BJ (cell line): Measurements from ENCODE around the gene ZBTB40. TPM values are rescaled to one million over a fixed set of nuclear protein-coding genes. Genes with fewer than 3 reads are reported as not detected.

ENCODE experiments used
- CTCF ChIA-PET: fragments of 350-600 bp; formaldehyde crosslinking; extraction: SDS; loops from one replicate; lab custom pipeline; 2021; ENCODE audit warnings: antibody characterized with exemption, inconsistent platforms; lab: Yijun Ruan, JAX
- POLR2A ChIA-PET: fragments of 300-600 bp; sonication (Branson Sonifier 250); formaldehyde crosslinking; extraction: SDS; loops from one replicate; lab custom pipeline; 2021; ENCODE audit warnings: antibody characterized with exemption; lab: Charles Lee
- DNase-seq: peaks from one replicate; pipeline ENCODE4 v3.0.0-alpha.2; 2011; ENCODE audit warnings: low read depth
- H3K27me3 ChIP-seq: 2 replicates; pipeline ENCODE4 v1.6.0; 2011; ENCODE audit warnings: low read length; ENCODE audit not compliant: control insufficient read depth, insufficient read depth
- H3K36me3 ChIP-seq: 2 replicates; pipeline ENCODE4 v1.5.1; 2011; ENCODE audit warnings: low read length; ENCODE audit not compliant: control insufficient read depth, insufficient read depth
- H3K4me3 ChIP-seq: 2 replicates; pipeline ENCODE4 v1.5.1; 2011; ENCODE audit warnings: low read depth, mild to moderate bottlenecking, control low read depth, low read length
- polyA plus RNA-seq: library from polyadenylated mRNA; depleted of rRNA; stranded (reverse); fragments of >200 nt; gene quantifications from 2 replicates; pipeline ENCODE4 v1.2.3, GENCODE V29; 2011
- TF ChIP-seq, protein P1 (sequence below): IDR thresholded peaks from 2 replicates; pipeline ENCODE4 v1.5.1; 2011; ENCODE audit warnings: low read depth, mild to moderate bottlenecking, control low read depth, inconsistent platforms, low read length, moderate library complexity; ENCODE audit not compliant: insufficient read depth

Gene ZBTB40
- polyA plus RNA-seq, 1 experiment: 5.0 TPM

DNA sequence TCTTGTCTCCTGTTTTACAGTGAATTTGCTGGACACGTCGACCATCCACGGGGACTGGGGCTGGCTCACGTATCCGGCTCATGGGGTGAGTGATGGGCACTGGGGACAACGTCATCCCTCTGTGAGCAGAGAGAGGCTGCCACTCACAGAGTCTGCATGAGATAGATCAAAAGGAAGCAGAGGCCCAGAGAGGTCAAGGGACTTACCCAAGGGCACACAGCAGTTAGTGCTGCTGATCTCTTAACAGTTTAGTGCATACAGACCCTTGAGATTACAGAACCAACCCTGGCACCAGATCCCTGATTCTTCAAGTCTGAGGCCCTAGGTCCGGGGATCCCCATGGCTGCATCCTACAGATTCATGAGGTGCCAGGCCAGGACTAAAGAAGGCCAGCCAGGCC is 117.6 kb downstream of the ZBTB40 start:
- no peak for DNase-seq
- CTCF ChIA-PET: no interaction called here
- POLR2A ChIA-PET: no interaction called here
- TF ChIP-seq, protein P1, sequence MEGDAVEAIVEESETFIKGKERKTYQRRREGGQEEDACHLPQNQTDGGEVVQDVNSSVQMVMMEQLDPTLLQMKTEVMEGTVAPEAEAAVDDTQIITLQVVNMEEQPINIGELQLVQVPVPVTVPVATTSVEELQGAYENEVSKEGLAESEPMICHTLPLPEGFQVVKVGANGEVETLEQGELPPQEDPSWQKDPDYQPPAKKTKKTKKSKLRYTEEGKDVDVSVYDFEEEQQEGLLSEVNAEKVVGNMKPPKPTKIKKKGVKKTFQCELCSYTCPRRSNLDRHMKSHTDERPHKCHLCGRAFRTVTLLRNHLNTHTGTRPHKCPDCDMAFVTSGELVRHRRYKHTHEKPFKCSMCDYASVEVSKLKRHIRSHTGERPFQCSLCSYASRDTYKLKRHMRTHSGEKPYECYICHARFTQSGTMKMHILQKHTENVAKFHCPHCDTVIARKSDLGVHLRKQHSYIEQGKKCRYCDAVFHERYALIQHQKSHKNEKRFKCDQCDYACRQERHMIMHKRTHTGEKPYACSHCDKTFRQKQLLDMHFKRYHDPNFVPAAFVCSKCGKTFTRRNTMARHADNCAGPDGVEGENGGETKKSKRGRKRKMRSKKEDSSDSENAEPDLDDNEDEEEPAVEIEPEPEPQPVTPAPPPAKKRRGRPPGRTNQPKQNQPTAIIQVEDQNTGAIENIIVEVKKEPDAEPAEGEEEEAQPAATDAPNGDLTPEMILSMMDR: no peak
- H3K27me3 ChIP-seq: peaks cover 4% of the 10 kb centered on the region
- no peaks in the 10 kb centered on the region for H3K36me3 ChIP-seq
- no peak overlapping the region for H3K4me3 ChIP-seq

DNA sequence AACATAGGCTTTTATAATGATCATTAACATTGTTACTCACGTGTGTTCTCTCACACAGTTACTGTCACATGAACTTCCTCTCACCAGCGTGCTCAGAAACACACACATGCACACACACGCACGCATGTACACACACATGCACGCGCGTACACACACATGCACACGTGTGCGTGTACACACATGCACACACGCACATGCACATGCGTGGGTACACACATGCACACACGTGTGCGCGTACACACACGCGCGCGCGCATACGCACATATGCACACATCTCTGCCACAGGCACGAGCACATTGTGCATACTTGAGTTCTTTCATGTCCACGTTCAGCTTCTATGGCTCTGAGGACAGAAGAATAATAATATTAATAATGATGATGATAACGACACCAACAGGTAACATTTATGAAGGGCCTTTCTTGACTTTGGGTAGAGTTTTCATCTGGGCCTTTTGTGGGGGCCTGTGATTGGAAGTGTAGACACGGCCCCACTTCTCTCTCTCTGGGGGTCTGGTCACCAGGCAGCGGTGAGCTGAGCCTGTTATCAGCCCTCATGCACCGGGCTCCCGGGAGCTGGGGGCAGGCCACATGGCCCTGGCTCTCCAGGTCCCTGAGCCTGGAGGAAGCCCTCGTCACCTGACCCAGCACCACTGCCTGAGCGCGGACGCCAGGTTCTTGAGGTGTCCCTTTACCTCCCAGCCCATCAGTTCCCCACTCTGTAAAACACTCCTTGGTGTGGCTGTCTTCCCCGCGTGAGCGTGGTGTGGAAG is 118.7 kb downstream of the ZBTB40 start:
- TF ChIP-seq, protein P1: no peak
- POLR2A ChIA-PET: no interaction called here
- Histone ChIP-seq H3K4me3 (no peak overlapping the region), H3K27me3 (peaks cover 4% of the 10 kb centered on the region), H3K36me3 (no peaks in the 10 kb centered on the region)
- CTCF ChIA-PET: no interaction called here
- no peak for DNase-seq

DNA sequence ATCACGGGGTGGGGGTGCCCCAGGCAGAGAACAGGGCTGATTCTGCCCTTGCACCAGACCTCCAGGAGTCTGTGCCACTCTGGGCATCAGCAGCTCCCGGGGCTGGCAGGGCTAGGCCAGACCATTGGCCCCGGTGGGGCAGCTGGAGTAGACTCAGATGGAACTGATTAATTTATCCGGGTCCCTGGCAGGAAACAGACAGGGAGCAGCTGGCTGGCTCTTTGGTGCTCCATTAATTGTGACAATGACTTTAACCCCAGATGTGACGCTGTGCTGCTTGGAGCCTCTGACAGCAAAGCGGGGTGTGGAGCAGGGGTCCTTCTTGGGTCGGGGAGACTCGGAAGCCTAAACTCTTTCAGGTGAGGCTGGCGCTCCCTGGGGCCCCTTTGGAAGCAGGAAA is 121.2 kb downstream of the ZBTB40 start:
- no peak for DNase-seq
- POLR2A ChIA-PET: no interaction called here
- Histone ChIP-seq H3K36me3 (no peaks in the 10 kb centered on the region), H3K27me3 (peaks cover 4% of the 10 kb centered on the region), H3K4me3 (no peak overlapping the region)
- CTCF ChIA-PET: no interaction called here
- TF ChIP-seq, protein P1: no peak

DNA sequence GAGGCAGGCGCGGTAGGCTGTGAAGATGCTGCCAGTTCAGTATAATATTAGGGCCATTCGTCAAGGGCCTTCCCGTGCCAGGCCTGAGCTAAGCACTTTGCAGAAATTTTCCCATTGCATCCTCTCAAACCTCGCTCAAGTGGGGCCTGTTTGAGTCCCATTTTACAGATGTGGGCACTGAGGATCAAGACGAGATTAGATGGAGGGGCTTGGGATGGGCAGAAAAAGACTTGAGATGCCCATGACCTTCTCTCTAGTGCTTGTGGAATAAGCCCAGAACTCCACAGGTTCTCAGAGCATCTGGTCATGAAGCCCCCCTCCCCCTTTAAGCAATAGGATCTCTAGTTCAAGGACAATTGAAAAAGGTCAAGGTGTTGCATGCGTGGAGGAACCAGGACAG is 121.6 kb downstream of the ZBTB40 start:
- TF ChIP-seq, protein P1: no peak
- DNase-seq: no peak
- POLR2A ChIA-PET: no interaction called here
- CTCF ChIA-PET: interaction anchor here (0.6 kb wide), 1 partner anchor 1058 kb away, joined by 3 read pairs; no protein-coding TSS in a partner anchor
- peaks cover 4% of the 10 kb centered on the region for H3K27me3 ChIP-seq
- no peaks in the 10 kb centered on the region for H3K36me3 ChIP-seq
- H3K4me3 ChIP-seq: no peak overlapping the region

DNA sequence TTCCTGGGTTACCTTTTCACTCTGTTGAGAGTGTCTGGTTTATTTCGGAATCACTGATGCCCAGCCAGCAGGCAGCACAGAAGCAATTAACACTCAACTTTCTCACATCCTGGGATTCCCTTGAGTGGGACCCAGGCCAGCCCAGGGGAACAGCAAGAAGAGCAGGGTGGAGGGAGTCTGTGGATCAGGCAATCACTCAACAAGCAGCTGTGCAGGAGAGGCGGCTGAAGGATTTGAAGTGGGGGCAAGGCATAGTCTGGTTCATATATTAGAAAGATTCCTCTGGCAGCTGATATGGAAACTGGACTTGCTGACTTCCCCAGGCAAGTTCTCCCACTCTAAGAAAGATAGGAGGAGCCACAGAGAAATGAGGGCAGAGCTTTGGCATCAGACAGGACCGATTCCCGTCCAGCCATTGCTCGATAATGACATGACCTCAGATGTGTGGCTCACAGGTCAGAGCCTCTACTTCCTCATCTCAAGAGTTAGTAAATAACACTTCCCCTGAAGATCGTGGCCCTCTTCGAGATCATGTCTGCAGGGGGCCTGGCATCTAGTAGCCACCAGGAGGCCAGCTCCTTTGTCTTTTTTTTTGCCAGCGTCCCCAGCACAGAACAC is 124.0 kb downstream of the ZBTB40 start:
- CTCF ChIA-PET: interaction anchor here (0.6 kb wide), 1 partner anchor 64 kb away, joined by 3 read pairs; no protein-coding TSS in a partner anchor
- POLR2A ChIA-PET: no interaction called here
- DNase-seq: no peak
- TF ChIP-seq, protein P1: no peak
- peaks cover 2% of the 10 kb centered on the region for H3K27me3 ChIP-seq
- no peaks in the 10 kb centered on the region for H3K36me3 ChIP-seq
- H3K4me3 ChIP-seq: no peak overlapping the region
